Activated CD8-positive, alpha-beta memory T cell treated with anti-CD3 and anti-CD28 coated beads for 1 hour (primary cell): ENCODE results near the gene NCR2.
"Not testable (repeated sequence)": the region's sequence is repeated elsewhere in the genome, so short reads cannot be mapped to it uniquely, and the experiment has no call there.

ENCODE experiments used
- DNase-seq, 2 donors: peaks; one replicate each; pipeline ENCODE4 v3.0.0-alpha.2; 2020; ENCODE audit warnings: low read depth in 1 of 2; ENCODE audit errors: extremely low read depth in 1 of 2

The NCR2 gene

GRCh38 chr6:41335296-41335695, at the start of gene NCR2:
Gene NCR2, plus strand, starts transcription at chr6:41335608. Its CDS starts 269 bp downstream, at chr6:41335877.
- DNase-seq: no peak

DNA sequence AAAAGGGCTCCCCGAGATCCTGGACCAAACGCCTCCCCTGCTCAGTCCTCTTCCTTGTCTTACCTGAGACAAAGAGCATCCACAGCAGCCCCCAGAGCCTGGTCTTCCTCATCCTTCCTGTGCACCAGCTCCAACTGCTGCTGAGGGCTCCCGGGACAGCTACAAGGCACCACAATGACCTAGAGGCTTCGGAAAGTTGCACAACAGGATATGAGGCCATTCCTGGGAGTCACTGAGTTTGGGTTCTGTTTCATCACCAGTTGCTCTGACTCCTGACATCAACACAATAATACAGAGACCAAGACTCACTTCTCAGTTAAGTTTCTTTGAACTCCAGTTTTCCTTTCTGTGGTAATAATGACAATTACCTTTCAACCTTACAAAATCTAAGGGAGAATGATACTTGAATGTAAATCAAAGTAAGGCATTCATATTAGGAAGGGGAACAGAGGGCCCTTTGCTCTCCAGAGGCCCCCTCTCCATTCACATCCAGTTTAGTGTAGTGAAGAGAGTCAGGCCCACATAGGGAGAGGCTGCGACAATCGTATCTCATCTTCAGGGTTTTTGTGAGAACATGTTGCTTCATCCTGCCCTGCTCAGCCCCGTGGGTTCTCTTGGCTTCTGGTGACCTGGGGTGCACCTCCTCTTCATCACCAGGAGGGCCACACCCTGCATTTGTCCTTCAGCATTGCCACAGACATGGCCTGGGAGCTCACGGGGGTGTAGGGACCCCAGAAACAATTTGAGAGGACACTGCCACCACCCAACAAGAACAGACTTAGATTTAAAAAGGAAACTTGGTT, 48.7 kb upstream of the NCR2 start, which contains the start of gene TREM1:
TREM1 (minus strand) TSS at position 139 of the 803 bp plus-strand sequence; CDS start at position 112, 27 bp downstream.
- no peak for DNase-seq

GRCh38 chr6:41288030-41288753, 47.2 kb upstream of the NCR2 start:
- DNase-seq: no peak

DNA sequence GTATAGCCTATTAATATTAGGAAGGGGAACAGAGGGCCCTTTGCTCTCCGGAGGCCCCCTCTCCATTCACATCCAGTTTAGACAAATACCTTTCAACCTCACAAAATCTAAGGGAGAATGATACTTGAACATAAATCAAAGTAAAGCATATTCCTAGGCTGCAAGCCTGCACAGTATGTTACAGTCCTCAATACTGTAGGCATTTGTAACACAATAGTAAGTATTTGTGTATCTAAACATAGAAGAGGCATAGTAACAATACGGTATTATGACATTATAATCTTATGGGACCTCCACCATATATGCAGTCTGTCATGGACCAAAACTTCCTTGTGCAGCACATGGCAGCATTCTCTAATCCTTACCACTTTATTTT, 46.7 kb upstream of the NCR2 start:
- no peak for DNase-seq

- DNase-seq: no peak
Observed at GRCh38 chr6:41289815-41290214, 45.6 kb upstream of the NCR2 start.

DNA sequence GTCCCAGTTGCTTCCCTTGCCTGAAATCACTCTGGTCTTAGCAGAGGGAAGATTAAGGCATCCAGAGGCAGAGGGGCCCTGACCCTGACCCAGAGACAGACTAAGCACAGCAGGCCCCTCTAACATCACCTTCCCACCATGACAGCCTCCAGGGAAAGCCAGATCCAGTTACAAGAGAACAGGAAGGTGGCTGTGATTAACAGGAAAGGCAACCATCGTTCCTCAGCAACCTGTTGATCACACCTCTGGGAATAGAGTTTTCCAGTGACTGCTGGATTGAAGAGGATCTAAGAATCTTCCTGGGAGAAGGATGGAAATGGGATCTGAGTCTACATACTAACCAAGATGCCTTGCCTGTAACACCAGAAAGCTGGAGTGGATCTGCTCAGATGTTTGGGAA, 43.7 kb upstream of the NCR2 start:
- DNase-seq: no peak

DNA sequence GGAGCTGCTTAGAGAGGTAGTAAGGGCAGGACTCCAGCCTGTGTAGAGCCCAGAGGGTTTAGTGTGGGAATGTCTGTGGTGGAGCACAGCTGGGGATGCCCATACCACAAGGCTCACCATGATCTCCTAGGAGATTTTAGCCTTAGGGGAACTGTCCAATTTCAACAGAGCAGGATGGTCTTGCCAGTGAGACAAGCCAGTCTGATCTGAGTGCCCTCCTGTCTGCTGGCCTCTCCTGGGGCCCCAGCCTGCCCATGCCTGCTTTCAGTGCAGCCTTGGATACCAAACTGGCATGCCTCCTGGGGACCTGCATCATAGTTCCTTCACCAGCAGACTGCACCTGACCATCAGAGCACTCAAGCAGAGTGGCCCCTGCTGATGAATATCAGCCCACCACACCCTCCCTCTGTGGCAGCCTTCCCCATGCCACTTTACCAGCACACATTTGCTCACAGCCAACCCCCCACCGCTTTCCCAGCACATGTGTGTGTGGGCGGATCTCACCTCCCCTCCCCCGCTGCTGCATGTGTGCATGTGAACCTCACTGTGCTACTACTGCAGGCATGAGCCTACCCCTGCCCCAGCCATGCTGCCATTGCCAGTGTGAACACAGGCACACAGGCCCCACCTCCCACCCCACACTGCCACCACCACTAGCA, 41.1 kb upstream of the NCR2 start:
- DNase-seq: no peak

GRCh38 chr6:41297248-41297647, 38.2 kb upstream of the NCR2 start:
- not testable (repeated sequence) for DNase-seq

- no peak for DNase-seq
Observed at GRCh38 chr6:41298785-41299502, 36.5 kb upstream of the NCR2 start.

GRCh38 chr6:41302638-41303037, 32.8 kb upstream of the NCR2 start:
- no peak for DNase-seq

DNA sequence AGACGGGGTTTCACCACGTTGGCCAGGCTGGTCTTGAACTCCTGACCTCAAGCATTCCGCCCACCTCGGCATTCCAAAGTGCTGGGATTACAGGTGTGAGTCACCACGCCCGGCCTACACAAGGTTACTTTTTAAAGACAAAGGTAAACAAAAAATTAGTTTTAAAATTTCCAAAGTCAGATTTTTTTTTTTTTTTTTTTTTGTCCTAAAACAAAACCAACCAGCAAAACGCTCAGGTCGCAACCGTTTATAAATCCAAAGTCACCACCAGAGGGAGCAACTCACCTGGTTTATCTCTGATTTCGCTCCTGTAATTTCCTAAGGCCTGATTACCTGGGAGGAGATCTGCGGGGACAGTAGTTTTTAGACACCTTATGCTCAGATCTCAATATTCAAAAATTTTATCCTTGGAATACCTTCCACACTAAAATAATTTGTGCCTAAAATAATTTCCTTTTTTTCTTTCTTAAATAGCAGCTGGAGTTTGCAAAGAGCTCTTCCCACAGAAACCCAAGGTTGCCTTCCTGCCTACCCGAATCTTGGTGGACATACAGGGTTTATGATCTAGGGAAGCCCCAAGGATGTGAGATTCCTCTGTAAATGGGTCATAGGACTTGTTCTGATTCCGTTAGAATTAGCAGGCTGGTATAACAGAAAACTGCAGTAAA, 29.1 kb upstream of the NCR2 start:
- peak in 1 of 2 donors; percentile 13 for DNase-seq

GRCh38 chr6:41315203-41315602, 20.2 kb upstream of the NCR2 start:
- no peak for DNase-seq

GRCh38 chr6:41315943-41316620, 19.3 kb upstream of the NCR2 start:
- DNase-seq: no peak

DNA sequence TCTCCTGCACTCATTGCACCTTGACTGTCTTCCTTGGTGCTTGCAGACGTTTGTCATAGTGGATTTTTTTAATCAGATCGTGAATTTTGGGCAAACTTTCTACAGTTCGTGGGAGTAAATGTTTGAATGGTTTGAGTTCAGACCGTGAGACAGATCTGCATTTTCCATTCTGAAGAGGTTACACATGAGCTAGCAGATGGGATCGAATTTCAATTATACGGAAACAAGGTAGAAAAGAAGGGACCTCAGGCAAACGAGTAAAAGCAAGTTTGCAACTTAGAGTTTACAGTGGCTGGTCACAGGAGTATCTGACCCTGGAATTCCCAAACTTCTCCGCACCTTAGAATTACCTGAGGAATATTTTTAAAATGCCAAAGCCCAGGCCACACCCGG, 17.2 kb upstream of the NCR2 start:
- DNase-seq: no peak

- peak; percentile 60 to 65 for DNase-seq
Observed at GRCh38 chr6:41318654-41319565, 16.5 kb upstream of the NCR2 start.

- DNase-seq: no peak
Observed at GRCh38 chr6:41321183-41321582, 14.2 kb upstream of the NCR2 start.

DNA sequence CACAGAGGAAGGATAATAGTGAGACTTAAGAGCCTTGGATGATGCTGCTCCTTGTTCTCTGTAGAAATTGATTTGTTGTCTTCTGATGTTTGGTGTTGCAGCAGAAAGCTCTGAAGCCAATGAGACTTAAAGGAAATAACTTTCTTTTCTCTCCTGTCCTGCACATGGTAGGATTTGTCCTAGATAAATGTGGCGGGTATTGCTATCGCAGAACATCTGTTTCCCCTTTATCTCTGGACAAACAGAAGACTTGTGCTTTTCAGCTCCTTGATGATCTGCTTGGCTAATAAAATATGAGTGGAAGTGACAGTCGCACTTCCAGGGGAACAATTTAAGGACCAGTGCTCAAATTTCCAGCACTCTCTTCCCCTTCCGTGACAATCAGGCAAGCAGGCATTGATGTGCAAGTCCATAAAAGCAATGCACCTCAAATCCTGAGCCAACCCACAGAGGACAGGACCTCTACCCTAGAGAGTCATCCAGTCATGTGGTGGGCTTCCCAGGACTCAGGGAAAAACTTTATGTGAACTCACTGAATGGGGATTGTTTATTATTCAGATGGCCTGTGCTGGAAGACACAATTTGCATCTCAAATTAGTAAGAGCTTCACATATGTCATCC, 9.9 kb upstream of the NCR2 start:
- DNase-seq: no peak

- no peak for DNase-seq
Observed at GRCh38 chr6:41326092-41326491, 9.3 kb upstream of the NCR2 start.
